ENCODE measurements around the gene ANKRD2.

DNA sequence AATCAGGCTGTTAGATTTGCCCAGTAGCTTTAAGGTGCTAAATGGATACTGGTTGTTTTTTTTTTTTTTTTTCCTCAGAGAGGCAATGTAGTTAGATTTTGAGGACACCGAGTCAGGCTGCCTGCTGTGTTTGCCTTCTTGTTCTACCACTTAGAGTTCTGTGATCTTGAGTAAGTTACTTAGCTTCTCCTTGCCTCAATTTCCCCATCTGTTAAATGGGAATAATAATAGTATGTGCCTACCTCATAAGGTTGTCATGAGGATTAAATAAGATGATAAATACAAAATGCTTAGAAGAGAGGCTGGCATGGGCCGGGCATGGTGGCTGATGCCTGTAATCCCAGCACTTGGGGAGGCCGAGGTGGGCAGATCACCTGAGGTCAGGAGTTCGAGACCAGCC is 46.2 kb downstream of the ANKRD2 start:
- TF ChIP-seq, protein P1, sequence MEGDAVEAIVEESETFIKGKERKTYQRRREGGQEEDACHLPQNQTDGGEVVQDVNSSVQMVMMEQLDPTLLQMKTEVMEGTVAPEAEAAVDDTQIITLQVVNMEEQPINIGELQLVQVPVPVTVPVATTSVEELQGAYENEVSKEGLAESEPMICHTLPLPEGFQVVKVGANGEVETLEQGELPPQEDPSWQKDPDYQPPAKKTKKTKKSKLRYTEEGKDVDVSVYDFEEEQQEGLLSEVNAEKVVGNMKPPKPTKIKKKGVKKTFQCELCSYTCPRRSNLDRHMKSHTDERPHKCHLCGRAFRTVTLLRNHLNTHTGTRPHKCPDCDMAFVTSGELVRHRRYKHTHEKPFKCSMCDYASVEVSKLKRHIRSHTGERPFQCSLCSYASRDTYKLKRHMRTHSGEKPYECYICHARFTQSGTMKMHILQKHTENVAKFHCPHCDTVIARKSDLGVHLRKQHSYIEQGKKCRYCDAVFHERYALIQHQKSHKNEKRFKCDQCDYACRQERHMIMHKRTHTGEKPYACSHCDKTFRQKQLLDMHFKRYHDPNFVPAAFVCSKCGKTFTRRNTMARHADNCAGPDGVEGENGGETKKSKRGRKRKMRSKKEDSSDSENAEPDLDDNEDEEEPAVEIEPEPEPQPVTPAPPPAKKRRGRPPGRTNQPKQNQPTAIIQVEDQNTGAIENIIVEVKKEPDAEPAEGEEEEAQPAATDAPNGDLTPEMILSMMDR (IDR thresholded peaks at IDR 0.05) = no peak
- no peak for TF ChIP-seq POLR2A (IDR thresholded peaks at IDR 0.05)
